Right atrium auricular region (tissue), 2 donors: Measurements from ENCODE around the gene NBPF3. TPM values are rescaled to one million over a fixed set of nuclear protein-coding genes. Genes with fewer than 3 reads are reported as not detected.

Experiments used
- DNase-seq: peaks from one replicate; pipeline ENCODE4 v3.0.0-alpha.2; 2019; ENCODE audit warnings: low spot score
- H3K27ac ChIP-seq, 2 donors: fragments of 200-600 bp; sonication (generic); 1 replicate in 1 of 2; 2 replicates in 1 of 2; pipeline ENCODE4 v1.5.1; 2016 to 2019
- H3K27me3 ChIP-seq, 2 donors: fragments of 200-600 bp; sonication (generic); one replicate each; pipeline versions ENCODE4 v1.5.1 to v1.6.0; 2017 to 2019
- H3K36me3 ChIP-seq: fragments of 200-600 bp; sonication (generic); one replicate; pipeline ENCODE4 v1.5.1; 2016
- H3K4me1 ChIP-seq, 2 donors: fragments of 200-600 bp; sonication (generic); one replicate each; pipeline versions ENCODE4 v1.5.1 to v1.6.0; 2017 to 2019
- H3K4me3 ChIP-seq, 2 donors: fragments of 200-600 bp; sonication (generic); 1 replicate in 1 of 2; 2 replicates in 1 of 2; pipeline ENCODE4 v1.5.1; 2017 to 2019; ENCODE audit warnings: mild to moderate bottlenecking in 1 of 2, moderate library complexity in 1 of 2
- H3K9me3 ChIP-seq, 2 donors: fragments of 200-600 bp; sonication (generic); one replicate each; pipeline ENCODE4 v1.5.1; 2019
- total RNA-seq, 2 donors: library from RNA; depleted of rRNA; stranded (reverse); fragments of >200 nt; gene quantifications; one replicate each; pipeline ENCODE4 v1.1.0, GENCODE V29; 2016
- TF ChIP-seq, protein P1 (sequence below), 2 donors: fragments of 200-600 bp; sonication (generic); IDR thresholded peaks; one replicate each; pipeline ENCODE4 v1.5.1; 2019; ENCODE audit warnings: antibody characterized with exemption in 2 of 2

NBPF3 gene
- total RNA-seq, 2 donors from 2014 or later: 4.8 to 8.1 TPM

DNA sequence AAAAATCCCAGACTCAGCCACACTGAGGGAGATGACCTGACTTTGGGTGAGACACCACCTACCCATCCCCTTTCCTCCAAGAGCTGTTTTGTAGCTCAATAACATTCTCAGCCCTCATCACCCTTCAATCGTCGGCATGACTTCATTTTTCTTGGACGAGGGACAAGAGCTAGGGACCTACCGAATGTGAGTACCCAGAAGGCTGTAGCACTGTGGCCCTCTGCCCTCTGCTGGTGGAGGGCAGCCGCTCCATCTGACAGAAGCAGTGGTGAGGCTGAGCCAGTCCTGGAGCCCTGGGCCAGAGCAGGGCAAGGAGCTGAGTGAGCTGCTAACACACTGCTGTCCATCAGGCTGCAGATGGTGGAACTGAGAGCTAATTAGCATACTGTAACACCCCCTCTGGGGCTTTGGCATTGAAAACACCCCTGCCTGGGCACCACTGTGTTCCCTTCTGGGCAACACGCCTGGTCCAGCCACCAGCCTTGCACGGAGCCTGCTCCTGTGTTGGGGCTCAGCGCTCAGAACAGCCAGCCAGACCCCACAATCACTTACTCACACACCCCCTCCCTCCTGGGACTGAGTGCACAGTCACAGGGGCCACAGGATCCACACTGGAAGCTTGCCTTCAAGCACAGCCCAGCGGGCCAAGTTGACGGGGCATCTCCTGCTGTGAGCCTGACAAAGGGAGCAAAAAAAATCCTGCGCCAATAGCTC, 51.0 kb downstream of the NBPF3 start:
- Histone ChIP-seq H3K27me3 (no peaks in the 10 kb centered on the region), H3K4me1 (no peaks in the 10 kb centered on the region), H3K36me3 (no peaks in the 10 kb centered on the region), H3K27ac (no peak overlapping the region), H3K4me3 (no peak overlapping the region), H3K9me3 (no peaks in the 10 kb centered on the region)
- DNase-seq: no peak
- TF ChIP-seq, protein P1, sequence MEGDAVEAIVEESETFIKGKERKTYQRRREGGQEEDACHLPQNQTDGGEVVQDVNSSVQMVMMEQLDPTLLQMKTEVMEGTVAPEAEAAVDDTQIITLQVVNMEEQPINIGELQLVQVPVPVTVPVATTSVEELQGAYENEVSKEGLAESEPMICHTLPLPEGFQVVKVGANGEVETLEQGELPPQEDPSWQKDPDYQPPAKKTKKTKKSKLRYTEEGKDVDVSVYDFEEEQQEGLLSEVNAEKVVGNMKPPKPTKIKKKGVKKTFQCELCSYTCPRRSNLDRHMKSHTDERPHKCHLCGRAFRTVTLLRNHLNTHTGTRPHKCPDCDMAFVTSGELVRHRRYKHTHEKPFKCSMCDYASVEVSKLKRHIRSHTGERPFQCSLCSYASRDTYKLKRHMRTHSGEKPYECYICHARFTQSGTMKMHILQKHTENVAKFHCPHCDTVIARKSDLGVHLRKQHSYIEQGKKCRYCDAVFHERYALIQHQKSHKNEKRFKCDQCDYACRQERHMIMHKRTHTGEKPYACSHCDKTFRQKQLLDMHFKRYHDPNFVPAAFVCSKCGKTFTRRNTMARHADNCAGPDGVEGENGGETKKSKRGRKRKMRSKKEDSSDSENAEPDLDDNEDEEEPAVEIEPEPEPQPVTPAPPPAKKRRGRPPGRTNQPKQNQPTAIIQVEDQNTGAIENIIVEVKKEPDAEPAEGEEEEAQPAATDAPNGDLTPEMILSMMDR (IDR thresholded peaks at IDR 0.05): peak in 1 of 2 donors; percentile 39

DNA sequence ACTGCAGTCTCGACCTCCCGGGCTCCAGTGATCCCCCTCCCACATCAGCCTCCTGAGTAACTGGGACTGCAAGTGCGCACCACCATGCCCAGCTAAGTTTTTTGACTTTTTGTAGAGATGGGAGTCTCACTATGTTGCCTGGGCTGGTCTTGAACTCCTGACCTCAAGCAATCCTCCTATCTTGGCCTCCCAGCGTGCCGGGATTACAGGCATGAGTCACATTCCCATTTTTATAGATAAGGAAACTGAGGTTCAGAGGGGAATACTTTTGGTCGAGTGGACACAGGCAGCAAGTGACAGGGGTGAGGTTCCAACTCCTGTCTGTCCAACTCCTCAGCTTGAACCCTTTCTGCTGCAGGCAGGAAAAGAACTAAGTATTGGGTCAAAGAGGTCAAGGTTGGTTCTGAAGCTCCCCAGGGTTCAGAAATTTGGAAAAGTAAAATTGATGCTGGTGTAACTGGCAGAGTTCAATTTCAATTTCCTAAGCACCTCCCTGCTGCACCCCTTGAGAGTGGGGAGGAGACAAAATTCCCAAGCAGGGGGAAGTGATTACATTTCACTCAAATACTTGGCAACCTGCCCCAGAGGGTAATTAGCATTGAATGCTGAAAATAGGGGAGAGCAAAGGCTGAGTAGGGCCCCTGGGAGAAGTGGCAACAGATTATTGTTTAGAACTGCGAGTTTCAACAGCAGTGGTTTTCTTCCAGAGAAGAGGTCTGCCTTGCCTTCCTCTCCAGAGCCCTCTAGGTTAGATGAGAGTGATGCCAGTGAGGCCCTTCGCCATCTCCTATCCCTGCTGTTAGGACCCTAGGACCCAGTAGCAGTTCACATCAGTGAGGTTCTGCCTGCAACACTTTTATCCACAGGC, 51.8 kb downstream of the NBPF3 start:
- no peak for DNase-seq
- Histone ChIP-seq H3K9me3 (no peaks in the 10 kb centered on the region), H3K27me3 (no peaks in the 10 kb centered on the region), H3K4me1 (no peaks in the 10 kb centered on the region), H3K4me3 (no peak overlapping the region), H3K27ac (no peak overlapping the region), H3K36me3 (no peaks in the 10 kb centered on the region)
- TF ChIP-seq, protein P1 (IDR thresholded peaks at IDR 0.05): no peak

DNA sequence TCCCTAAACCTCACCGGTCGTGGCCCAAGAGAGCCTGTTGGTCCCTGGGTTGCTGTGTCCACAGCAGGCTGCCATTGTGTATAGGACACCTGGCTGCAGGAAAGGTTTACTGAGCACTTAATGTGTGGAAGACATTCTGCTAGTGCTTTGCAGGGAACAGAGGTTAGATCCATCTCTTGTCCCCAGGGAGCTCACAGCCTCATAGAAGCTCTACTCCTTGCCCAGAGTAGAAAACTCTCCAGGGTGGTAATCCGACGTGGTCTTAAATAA, 52.4 kb downstream of the NBPF3 start:
- Histone ChIP-seq H3K27ac (no peak overlapping the region), H3K27me3 (no peaks in the 10 kb centered on the region)
- TF ChIP-seq, protein P1 (IDR thresholded peaks at IDR 0.05): no peak

DNA sequence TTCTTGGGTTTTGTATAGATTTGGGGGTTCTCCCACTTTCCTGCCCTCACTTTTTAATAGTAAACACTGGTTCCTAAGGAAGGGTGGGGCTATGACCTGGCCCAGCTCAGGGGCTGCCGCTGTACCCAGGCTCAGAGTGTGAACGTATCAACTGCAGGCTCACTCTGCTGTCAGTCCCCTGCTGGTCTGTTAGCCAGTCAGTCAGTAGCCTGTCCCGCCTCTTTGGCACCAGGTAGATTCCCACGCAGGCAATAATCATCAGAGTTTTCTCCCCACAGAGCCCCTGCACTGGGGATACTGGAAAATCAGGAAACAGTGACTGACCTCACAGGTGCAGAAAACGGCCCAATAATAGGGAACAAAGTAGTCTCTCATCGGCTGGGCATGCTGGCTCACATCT, 54.3 kb downstream of the NBPF3 start:
- H3K27ac ChIP-seq: no peak overlapping the region
- no peaks in the 10 kb centered on the region for H3K4me1 ChIP-seq
- H3K4me3 ChIP-seq: no peak overlapping the region
- H3K36me3 ChIP-seq: no peaks in the 10 kb centered on the region
- H3K9me3 ChIP-seq: no peaks in the 10 kb centered on the region
- TF ChIP-seq, protein P1 (IDR thresholded peaks at IDR 0.05): no peak
- DNase-seq: no peak
- no peaks in the 10 kb centered on the region for H3K27me3 ChIP-seq

More for the DNA sequence above, 52.4 kb downstream of the NBPF3 start:
- Histone ChIP-seq H3K9me3 (no peaks in the 10 kb centered on the region), H3K4me1 (no peaks in the 10 kb centered on the region), H3K4me3 (no peak overlapping the region), H3K36me3 (no peaks in the 10 kb centered on the region)
- DNase-seq: no peak

DNA sequence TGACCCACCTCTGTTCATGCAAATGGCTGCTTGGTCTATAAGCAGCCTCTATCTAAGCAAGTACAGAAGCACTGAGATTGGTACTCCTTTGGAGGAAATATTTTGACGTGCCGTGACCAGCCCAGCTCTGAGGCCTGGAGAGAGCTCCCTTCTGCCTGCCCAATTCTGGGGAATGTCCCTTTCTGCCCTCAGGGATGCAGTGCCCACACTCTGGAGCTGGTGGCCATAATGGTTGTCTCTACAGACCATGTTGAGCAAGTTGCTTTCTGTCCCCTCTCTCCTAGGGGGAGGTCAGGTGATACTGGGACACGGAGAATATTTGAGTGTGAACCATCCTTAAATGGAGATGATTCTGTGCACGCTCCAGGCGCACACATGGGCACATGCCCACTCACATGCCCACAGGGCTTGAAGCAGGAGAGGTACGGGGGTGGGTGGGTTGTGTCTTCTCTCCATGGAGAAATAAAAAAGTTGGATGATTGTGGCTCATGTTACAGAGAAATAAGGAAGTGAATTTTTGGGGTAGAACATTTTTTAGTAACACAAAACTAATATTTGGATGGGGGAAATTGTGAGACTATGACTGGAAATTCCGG, 55.4 kb downstream of the NBPF3 start:
- DNase-seq: no peak
- no peaks in the 10 kb centered on the region for H3K27me3 ChIP-seq

More for the DNA sequence above, 55.4 kb downstream of the NBPF3 start:
- H3K36me3 ChIP-seq: no peaks in the 10 kb centered on the region
- no peaks in the 10 kb centered on the region for H3K9me3 ChIP-seq
- no peak overlapping the region for H3K4me3 ChIP-seq
- H3K27ac ChIP-seq: no peak overlapping the region
- H3K4me1 ChIP-seq: no peaks in the 10 kb centered on the region
- TF ChIP-seq, protein P1 (IDR thresholded peaks at IDR 0.05): no peak
